ENCODE results near the gene C2orf81.
"Not testable (repeated sequence)": the region's sequence is repeated elsewhere in the genome, so short reads cannot be mapped to it uniquely, and the experiment has no call there.

C2orf81 gene

GRCh38 chr2:74421221-74421870 lies at the start of gene C2orf81, which contains the start of gene WDR54:
TSS of gene C2orf81 (minus strand) at chr2:74421619. CDS start at chr2:74421560, 59 bp downstream.
TSS of gene WDR54 (plus strand) at chr2:74421730. CDS start at chr2:74422154, 424 bp downstream.
- Histone ChIP-seq H3K27ac (ENCODE audit: low read depth, low read length) (peak within 1 kb of the TSS; percentile 63), H3K9me2 (replicated peaks; ENCODE audit: control insufficient read depth, low read length) (no peaks in the 10 kb centered on the region), H3K4me3 (ENCODE audit: low read length) (peak within 1 kb of the TSS; percentile 98), H3K9me3 (ENCODE audit: control insufficient read depth, insufficient read depth, low read length) (no peaks in the 10 kb centered on the region), H3K36me3 (ENCODE audit: control insufficient read depth, low read length) (peaks cover 28% of the 10 kb centered on the region), H3K4me2 (ENCODE audit: low read length) (peak within 1 kb of the TSS; percentile 100), H3K27me3 (ENCODE audit: control insufficient read depth, low read length) (no peaks in the 10 kb centered on the region), H4K20me1 (ENCODE audit: control insufficient read depth, insufficient read depth, low read depth, low read length) (no peaks in the 10 kb centered on the region), H3K4me1 (ENCODE audit: control insufficient read depth, low read length) (peaks cover 43% of the 10 kb centered on the region), H3F3A (ENCODE audit: control insufficient read depth, insufficient read depth) (peaks cover 3% of the 10 kb centered on the region; the same call in 1 of the 2 replicates), H3K79me2 (ENCODE audit: control insufficient read depth, low read length) (peaks cover 13% of the 10 kb centered on the region)
- TF ChIP-seq, protein P1, sequence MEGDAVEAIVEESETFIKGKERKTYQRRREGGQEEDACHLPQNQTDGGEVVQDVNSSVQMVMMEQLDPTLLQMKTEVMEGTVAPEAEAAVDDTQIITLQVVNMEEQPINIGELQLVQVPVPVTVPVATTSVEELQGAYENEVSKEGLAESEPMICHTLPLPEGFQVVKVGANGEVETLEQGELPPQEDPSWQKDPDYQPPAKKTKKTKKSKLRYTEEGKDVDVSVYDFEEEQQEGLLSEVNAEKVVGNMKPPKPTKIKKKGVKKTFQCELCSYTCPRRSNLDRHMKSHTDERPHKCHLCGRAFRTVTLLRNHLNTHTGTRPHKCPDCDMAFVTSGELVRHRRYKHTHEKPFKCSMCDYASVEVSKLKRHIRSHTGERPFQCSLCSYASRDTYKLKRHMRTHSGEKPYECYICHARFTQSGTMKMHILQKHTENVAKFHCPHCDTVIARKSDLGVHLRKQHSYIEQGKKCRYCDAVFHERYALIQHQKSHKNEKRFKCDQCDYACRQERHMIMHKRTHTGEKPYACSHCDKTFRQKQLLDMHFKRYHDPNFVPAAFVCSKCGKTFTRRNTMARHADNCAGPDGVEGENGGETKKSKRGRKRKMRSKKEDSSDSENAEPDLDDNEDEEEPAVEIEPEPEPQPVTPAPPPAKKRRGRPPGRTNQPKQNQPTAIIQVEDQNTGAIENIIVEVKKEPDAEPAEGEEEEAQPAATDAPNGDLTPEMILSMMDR (IDR thresholded peaks at IDR 0.05; ENCODE audit: low read depth, low read length, poor library complexity, severe bottlenecking): no peak
- TF ChIP-seq EZH2phosphoT487 (IDR thresholded peaks at IDR 0.05; ENCODE audit: borderline replicate concordance, low read length): no peak

GRCh38 chr2:74470742-74471141 lies 49.3 kb upstream of the C2orf81 start:
- H3K36me3 ChIP-seq (ENCODE audit: control insufficient read depth, low read length): peaks cover 31% of the 10 kb centered on the region
- H3K27me3 ChIP-seq (ENCODE audit: control insufficient read depth, low read length); H3K4me2 ChIP-seq (ENCODE audit: low read length); H4K20me1 ChIP-seq (ENCODE audit: control insufficient read depth, insufficient read depth, low read depth, low read length); H3K4me3 ChIP-seq (ENCODE audit: low read length); H3K9me2 ChIP-seq (replicated peaks; ENCODE audit: control insufficient read depth, low read length); H3K9me3 ChIP-seq (ENCODE audit: control insufficient read depth, insufficient read depth, low read length); H3K27ac ChIP-seq (ENCODE audit: low read depth, low read length): not testable (repeated sequence)
- peaks cover 11% of the 10 kb centered on the region for H3F3A ChIP-seq (ENCODE audit: control insufficient read depth, insufficient read depth)
- H3K79me2 ChIP-seq (ENCODE audit: control insufficient read depth, low read length): peaks cover 30% of the 10 kb centered on the region
- peaks cover 21% of the 10 kb centered on the region for H3K4me1 ChIP-seq (ENCODE audit: control insufficient read depth, low read length)

DNA sequence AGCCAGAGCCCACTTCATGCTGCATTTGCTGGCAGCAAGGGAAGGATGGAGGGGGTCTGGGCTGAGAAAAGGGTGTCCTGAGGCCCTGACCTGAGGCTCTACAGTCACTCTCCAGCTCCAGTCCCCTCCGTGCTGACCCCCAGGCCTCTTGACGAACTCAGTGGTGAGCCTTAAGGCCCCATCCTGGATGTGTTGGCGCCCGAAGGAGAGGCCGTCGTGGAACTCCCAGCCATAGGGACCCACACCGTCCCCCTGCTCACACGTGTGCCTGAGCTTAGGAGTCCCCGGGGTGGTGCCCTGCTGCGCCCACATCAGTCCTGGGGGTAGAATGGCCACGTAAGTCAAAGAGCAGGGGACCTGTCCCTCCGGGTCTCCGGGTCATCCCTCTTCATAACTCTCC lies 43.0 kb upstream of the C2orf81 start:
- H3K4me1 ChIP-seq (ENCODE audit: control insufficient read depth, low read length): peaks cover 14% of the 10 kb centered on the region
- peak overlapping the region; percentile 99 for H3K4me2 ChIP-seq (ENCODE audit: low read length)
- H3K36me3 ChIP-seq (ENCODE audit: control insufficient read depth, low read length): peaks cover 33% of the 10 kb centered on the region
- H3K9me2 ChIP-seq (replicated peaks; ENCODE audit: control insufficient read depth, low read length): no peaks in the 10 kb centered on the region
- H3K9me3 ChIP-seq (ENCODE audit: control insufficient read depth, insufficient read depth, low read length): no peaks in the 10 kb centered on the region
- peak overlapping the region; percentile 63 for H3K27ac ChIP-seq (ENCODE audit: low read depth, low read length)
- H3F3A ChIP-seq (ENCODE audit: control insufficient read depth, insufficient read depth): 0 out of 2 replicates have a peak, but pooled peaks cover 4% of the 10 kb centered on the region
- H3K79me2 ChIP-seq (ENCODE audit: control insufficient read depth, low read length): peaks cover 34% of the 10 kb centered on the region
- H3K4me3 ChIP-seq (ENCODE audit: low read length): peak overlapping the region; percentile 99
- no peaks in the 10 kb centered on the region for H3K27me3 ChIP-seq (ENCODE audit: control insufficient read depth, low read length)
- no peaks in the 10 kb centered on the region for H4K20me1 ChIP-seq (ENCODE audit: control insufficient read depth, insufficient read depth, low read depth, low read length)
- TF ChIP-seq EZH2phosphoT487 (IDR thresholded peaks at IDR 0.05; ENCODE audit: borderline replicate concordance, low read length): no peak
- TF ChIP-seq, protein P1 (IDR thresholded peaks at IDR 0.05; ENCODE audit: low read depth, low read length, poor library complexity, severe bottlenecking): no peak

GRCh38 chr2:74462786-74463105 lies 41.3 kb upstream of the C2orf81 start:
- H3K79me2 ChIP-seq (ENCODE audit: control insufficient read depth, low read length): peaks cover 40% of the 10 kb centered on the region
- peaks cover 33% of the 10 kb centered on the region for H3K36me3 ChIP-seq (ENCODE audit: control insufficient read depth, low read length)
- no peak overlapping the region for H3K4me3 ChIP-seq (ENCODE audit: low read length)
- no peaks in the 10 kb centered on the region for H4K20me1 ChIP-seq (ENCODE audit: control insufficient read depth, insufficient read depth, low read depth, low read length)
- H3K4me1 ChIP-seq (ENCODE audit: control insufficient read depth, low read length): peaks cover 17% of the 10 kb centered on the region
- H3K9me3 ChIP-seq (ENCODE audit: control insufficient read depth, insufficient read depth, low read length): no peaks in the 10 kb centered on the region
- no peak overlapping the region for H3K27ac ChIP-seq (ENCODE audit: low read depth, low read length)
- TF ChIP-seq, protein P1 (IDR thresholded peaks at IDR 0.05; ENCODE audit: low read depth, low read length, poor library complexity, severe bottlenecking): no peak
- H3K27me3 ChIP-seq (ENCODE audit: control insufficient read depth, low read length): no peaks in the 10 kb centered on the region
- H3F3A ChIP-seq (ENCODE audit: control insufficient read depth, insufficient read depth): 0 out of 2 replicates have a peak, but pooled peaks cover 4% of the 10 kb centered on the region
- no peaks in the 10 kb centered on the region for H3K9me2 ChIP-seq (replicated peaks; ENCODE audit: control insufficient read depth, low read length)
- H3K4me2 ChIP-seq (ENCODE audit: low read length): no peak overlapping the region

Data from DOHH2 (cell line).